ENCODE results near the gene PDZK1IP1.

Gene PDZK1IP1

GRCh38 chr1:47189844-47190508 is at the start of gene PDZK1IP1:
Gene PDZK1IP1 (minus strand): TSS chr1:47190036. CDS start chr1:47189932, 104 bp downstream.
- no peak for DNase-seq (ENCODE audit: low read depth in 1 of 2, low spot score in 1 of 2)

- no peak for DNase-seq (ENCODE audit: low read depth in 1 of 2, low spot score in 1 of 2)
These were observed 49.2 kb upstream of the PDZK1IP1 start for GRCh38 chr1:47238935-47239592.

- no peak for DNase-seq (ENCODE audit: low read depth in 1 of 2, low spot score in 1 of 2)
These were observed 46.0 kb upstream of the PDZK1IP1 start for GRCh38 chr1:47235806-47236205.

- DNase-seq (ENCODE audit: low read depth in 1 of 2, low spot score in 1 of 2), result no peak
These were observed 45.4 kb upstream of the PDZK1IP1 start for GRCh38 chr1:47235241-47235681.

GRCh38 chr1:47233186-47233585 is 43.4 kb upstream of the PDZK1IP1 start:
- DNase-seq (ENCODE audit: low read depth in 1 of 2, low spot score in 1 of 2), result no peak

- no peak for DNase-seq (ENCODE audit: low read depth in 1 of 2, low spot score in 1 of 2)
These were observed 42.5 kb upstream of the PDZK1IP1 start, which contains the start of gene TAL1 for GRCh38 chr1:47232187-47232874. Gene TAL1 (minus strand): TSS chr1:47232225. CDS start chr1:47225888, 6,337 bp downstream.

GRCh38 chr1:47231301-47232186 is 41.7 kb upstream of the PDZK1IP1 start:
- DNase-seq (ENCODE audit: low read depth in 1 of 2, low spot score in 1 of 2), result peak in 1 of 2 donors; percentile 13

- DNase-seq (ENCODE audit: low read depth in 1 of 2, low spot score in 1 of 2), result no peak
These were observed 41.0 kb upstream of the PDZK1IP1 start for GRCh38 chr1:47230692-47231300.

- no peak for DNase-seq (ENCODE audit: low read depth in 1 of 2, low spot score in 1 of 2)
These were observed 40.3 kb upstream of the PDZK1IP1 start for GRCh38 chr1:47229886-47230691.

- DNase-seq (ENCODE audit: low read depth in 1 of 2, low spot score in 1 of 2), result no peak
These were observed 39.4 kb upstream of the PDZK1IP1 start for GRCh38 chr1:47229031-47229885.

- no peak for DNase-seq (ENCODE audit: low read depth in 1 of 2, low spot score in 1 of 2)
These were observed 38.8 kb upstream of the PDZK1IP1 start for GRCh38 chr1:47228644-47229030.

- DNase-seq (ENCODE audit: low read depth in 1 of 2, low spot score in 1 of 2), result no peak
These were observed 37.8 kb upstream of the PDZK1IP1 start for GRCh38 chr1:47227341-47228232.

- DNase-seq (ENCODE audit: low read depth in 1 of 2, low spot score in 1 of 2), result no peak
These were observed 37.0 kb upstream of the PDZK1IP1 start for GRCh38 chr1:47226839-47227215.

- DNase-seq (ENCODE audit: low read depth in 1 of 2, low spot score in 1 of 2), result no peak
These were observed 36.4 kb upstream of the PDZK1IP1 start for GRCh38 chr1:47226121-47226838.

- no peak for DNase-seq (ENCODE audit: low read depth in 1 of 2, low spot score in 1 of 2)
These were observed 35.7 kb upstream of the PDZK1IP1 start for GRCh38 chr1:47225430-47226100.

GRCh38 chr1:47224676-47225399 is 35.0 kb upstream of the PDZK1IP1 start:
- no peak for DNase-seq (ENCODE audit: low read depth in 1 of 2, low spot score in 1 of 2)

Measured in activated CD4-positive, alpha-beta T cell treated with anti-CD3 and anti-CD28 coated beads, Interleukin-2, amount 50 U/mL, for 24 hours (primary cell).